AG08396 (cell line): ENCODE measurements around the gene DCTD.

Experiments
- DNase-seq: peaks from one replicate; pipeline ENCODE4 v3.0.0; 2012; ENCODE audit warnings: low spot score, mixed read lengths

Gene DCTD

GRCh38 chr4:182917182-182918043 lies at the start of gene DCTD:
TSS of gene DCTD (minus strand) at chr4:182917386. CDS start at chr4:182915568, 1,818 bp downstream.
- DNase-seq = peak; percentile 86

- no peak for DNase-seq
Observed at GRCh38 chr4:182960746-182961145, 43.6 kb upstream of the DCTD start.

GRCh38 chr4:182960228-182960627 lies 43.0 kb upstream of the DCTD start:
- DNase-seq = no peak

GRCh38 chr4:182955411-182955810 lies 38.2 kb upstream of the DCTD start:
- DNase-seq = peak; percentile 53

- no peak for DNase-seq
Observed at GRCh38 chr4:182944484-182945213, 27.5 kb upstream of the DCTD start.

GRCh38 chr4:182939680-182940079 lies 22.5 kb upstream of the DCTD start:
- DNase-seq = no peak

- DNase-seq = peak; percentile 82
Observed at GRCh38 chr4:182938205-182938645, 21.0 kb upstream of the DCTD start.

- no peak for DNase-seq
Observed at GRCh38 chr4:182937268-182938204, 20.4 kb upstream of the DCTD start.

- DNase-seq = no peak
Observed at GRCh38 chr4:182932651-182933050, 15.5 kb upstream of the DCTD start.

GRCh38 chr4:182931691-182932345 lies 14.6 kb upstream of the DCTD start:
- no peak for DNase-seq

- DNase-seq = no peak
Observed at GRCh38 chr4:182930889-182931288, 13.7 kb upstream of the DCTD start.

GRCh38 chr4:182929296-182929695 lies 12.1 kb upstream of the DCTD start:
- peak; percentile 78 for DNase-seq

- no peak for DNase-seq
Observed at GRCh38 chr4:182928061-182928460, 10.9 kb upstream of the DCTD start.

- DNase-seq = no peak
Observed at GRCh38 chr4:182927505-182927904, 10.3 kb upstream of the DCTD start.

- DNase-seq = no peak
Observed at GRCh38 chr4:182925855-182926254, 8.7 kb upstream of the DCTD start.

GRCh38 chr4:182925298-182925757 lies 8.1 kb upstream of the DCTD start:
- DNase-seq = peak; percentile 24

GRCh38 chr4:182924497-182924896 lies 7.3 kb upstream of the DCTD start:
- DNase-seq = no peak

GRCh38 chr4:182923796-182924340 lies 6.7 kb upstream of the DCTD start:
- no peak for DNase-seq

- no peak for DNase-seq
Observed at GRCh38 chr4:182923366-182923765, 6.2 kb upstream of the DCTD start.

GRCh38 chr4:182922501-182923284 lies 5.5 kb upstream of the DCTD start:
- peak; percentile 33 for DNase-seq
